ENCODE results near the gene ZFYVE26.
A peak's percentile ranks its signal among the peaks of the same experiment; 100 is the strongest.
"Not testable (repeated sequence)": the region's sequence is repeated elsewhere in the genome, so short reads cannot be mapped to it uniquely, and the experiment has no call there.

The ZFYVE26 gene

GRCh38 chr14:67816326-67817002 lies at the start of gene ZFYVE26:
Gene ZFYVE26 (minus strand): TSS chr14:67816590. CDS start chr14:67815963, 627 bp downstream.
- DNase-seq (ENCODE audit: extremely low read depth in 1 of 2, low read depth in 1 of 2), result peak; percentile 72 to 88

- no peak for DNase-seq (ENCODE audit: extremely low read depth in 1 of 2, low read depth in 1 of 2)
Observed at GRCh38 chr14:67863223-67863622, 46.8 kb upstream of the ZFYVE26 start.

GRCh38 chr14:67859169-67859749 lies 42.9 kb upstream of the ZFYVE26 start:
- DNase-seq (ENCODE audit: extremely low read depth in 1 of 2, low read depth in 1 of 2), result no peak

GRCh38 chr14:67857778-67858350 lies 41.5 kb upstream of the ZFYVE26 start:
- no peak for DNase-seq (ENCODE audit: extremely low read depth in 1 of 2, low read depth in 1 of 2)

- DNase-seq (ENCODE audit: extremely low read depth in 1 of 2, low read depth in 1 of 2), result no peak
Observed at GRCh38 chr14:67856827-67857226, 40.4 kb upstream of the ZFYVE26 start.

- DNase-seq (ENCODE audit: extremely low read depth in 1 of 2, low read depth in 1 of 2), result no peak
Observed at GRCh38 chr14:67853715-67854114, 37.3 kb upstream of the ZFYVE26 start.

- no peak for DNase-seq (ENCODE audit: extremely low read depth in 1 of 2, low read depth in 1 of 2)
Observed at GRCh38 chr14:67852926-67853604, 36.7 kb upstream of the ZFYVE26 start.

GRCh38 chr14:67851785-67852410 lies 35.5 kb upstream of the ZFYVE26 start:
- no peak for DNase-seq (ENCODE audit: extremely low read depth in 1 of 2, low read depth in 1 of 2)

GRCh38 chr14:67850066-67850830 lies 33.9 kb upstream of the ZFYVE26 start:
- DNase-seq (ENCODE audit: extremely low read depth in 1 of 2, low read depth in 1 of 2), result no peak

GRCh38 chr14:67846029-67846610 lies 29.7 kb upstream of the ZFYVE26 start:
- no peak for DNase-seq (ENCODE audit: extremely low read depth in 1 of 2, low read depth in 1 of 2)

- peak in 1 of 2 donors; percentile 15 for DNase-seq (ENCODE audit: extremely low read depth in 1 of 2, low read depth in 1 of 2)
Observed at GRCh38 chr14:67837011-67837624, 20.7 kb upstream of the ZFYVE26 start.

GRCh38 chr14:67835596-67835995 lies 19.2 kb upstream of the ZFYVE26 start:
- DNase-seq (ENCODE audit: extremely low read depth in 1 of 2, low read depth in 1 of 2), result no peak

- DNase-seq (ENCODE audit: extremely low read depth in 1 of 2, low read depth in 1 of 2), result no peak
Observed at GRCh38 chr14:67833403-67833802, 17.0 kb upstream of the ZFYVE26 start.

- no peak for DNase-seq (ENCODE audit: extremely low read depth in 1 of 2, low read depth in 1 of 2)
Observed at GRCh38 chr14:67831113-67831512, 14.7 kb upstream of the ZFYVE26 start.

- no peak for DNase-seq (ENCODE audit: extremely low read depth in 1 of 2, low read depth in 1 of 2)
Observed at GRCh38 chr14:67821121-67821520, 4.7 kb upstream of the ZFYVE26 start.

- DNase-seq (ENCODE audit: extremely low read depth in 1 of 2, low read depth in 1 of 2), result no peak
Observed at GRCh38 chr14:67820428-67820971, 4.1 kb upstream of the ZFYVE26 start.

- DNase-seq (ENCODE audit: extremely low read depth in 1 of 2, low read depth in 1 of 2), result peak; percentile 59 to 81
Observed at GRCh38 chr14:67819563-67820421, 3.4 kb upstream of the ZFYVE26 start, which contains the start of gene RAD51B. Gene RAD51B (plus strand): TSS chr14:67819779.

- not testable (repeated sequence) for DNase-seq (ENCODE audit: extremely low read depth in 1 of 2, low read depth in 1 of 2)
Observed at GRCh38 chr14:67818476-67818875, 2.1 kb upstream of the ZFYVE26 start.

All from stimulated activated CD8-positive, alpha-beta memory T cell treated with anti-CD3 and anti-CD28 coated beads, Interleukin-7, amount 100 ng/mL, for 48 hours (primary cell).